Activated gamma-delta T cell treated with anti-CD3 and anti-CD28 coated beads, Interleukin-2, amount 50 U/mL, for 16 hours (primary cell): Measurements from ENCODE around the gene PHEX.
"Not testable (repeated sequence)": the region's sequence is repeated elsewhere in the genome, so short reads cannot be mapped to it uniquely, and the experiment has no call there.

Experiments
- DNase-seq: peaks from one replicate; pipeline ENCODE4 v3.0.0-alpha.2; 2020; ENCODE audit warnings: low read depth

Gene PHEX

GRCh38 chrX:22246620-22247019 lies 214.5 kb downstream of the PHEX start:
- no peak for DNase-seq

GRCh38 chrX:22247169-22247568 lies 215.0 kb downstream of the PHEX start:
- no peak for DNase-seq

- no peak for DNase-seq
These were observed 216.3 kb downstream of the PHEX start for GRCh38 chrX:22248401-22248800.

DNA sequence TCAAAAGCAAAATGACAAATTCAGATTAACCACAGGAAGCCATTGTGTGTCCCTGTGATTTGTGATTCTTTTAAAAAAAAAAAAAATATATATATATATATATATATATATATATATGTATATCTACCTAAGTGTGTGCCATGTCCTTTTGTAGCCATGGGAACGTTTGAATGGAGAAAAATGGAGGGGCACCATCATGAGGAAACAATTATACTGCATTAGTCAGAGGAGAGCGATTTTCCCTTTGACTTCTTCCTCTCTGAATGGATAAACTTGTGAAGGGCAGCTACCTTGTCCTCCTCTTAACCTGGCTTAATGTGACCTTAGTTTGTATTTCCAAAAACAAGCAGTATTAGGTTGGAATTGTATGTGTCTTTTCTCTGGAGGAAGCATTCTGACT lies 217.2 kb downstream of the PHEX start:
- DNase-seq, result no peak

- no peak for DNase-seq
These were observed 236.6 kb downstream of the PHEX start for GRCh38 chrX:22268706-22269105.

DNA sequence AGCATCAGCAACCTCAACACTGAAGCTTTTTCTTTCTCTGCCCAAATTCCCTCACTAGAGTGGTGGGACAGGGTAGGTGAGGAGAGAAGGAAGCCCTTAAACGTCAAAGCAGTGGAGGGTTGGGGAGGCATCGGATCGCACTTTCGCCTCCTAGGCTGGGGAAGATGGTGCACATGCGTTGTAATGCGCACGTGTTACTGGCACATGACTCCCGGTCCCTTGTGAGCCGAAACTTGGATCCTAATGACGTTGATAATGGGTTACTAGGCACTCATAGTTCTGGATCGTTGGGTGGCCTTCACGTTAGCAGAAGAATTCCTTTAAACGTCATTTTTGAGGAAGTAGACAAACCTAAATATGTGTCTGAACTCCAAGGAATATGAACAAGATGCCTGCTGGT lies 240.5 kb downstream of the PHEX start, which contains the start of gene CBLL2:
Gene CBLL2 (plus strand): TSS at position 301 of the 400 bp plus-strand sequence. CDS start 79 bp downstream, at position 380.
- no peak for DNase-seq

- no peak for DNase-seq
These were observed 241.7 kb downstream of the PHEX start for GRCh38 chrX:22273714-22274317.

GRCh38 chrX:22276781-22277180 lies 244.7 kb downstream of the PHEX start:
- DNase-seq, result no peak

DNA sequence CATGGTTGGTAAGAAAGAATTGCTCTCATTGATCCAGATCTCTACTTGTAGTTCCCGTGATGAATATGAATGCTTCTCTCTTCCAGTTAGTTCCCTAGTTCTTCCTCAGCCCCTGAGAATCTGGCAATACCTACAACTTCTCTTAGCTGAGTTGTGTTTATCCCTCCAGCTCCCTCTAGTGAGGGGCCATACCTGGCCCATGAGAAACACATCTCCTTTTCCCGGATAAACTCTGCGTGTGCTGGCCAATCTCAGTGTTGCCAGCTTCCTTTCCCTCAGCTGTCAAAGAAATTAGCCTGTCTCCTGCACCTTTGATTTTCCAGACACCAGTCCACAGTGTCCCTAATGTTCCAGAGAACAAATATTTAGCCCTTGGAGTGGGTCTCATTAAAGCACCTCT lies 246.2 kb downstream of the PHEX start:
- DNase-seq, result no peak

GRCh38 chrX:22289209-22289608 lies 257.1 kb downstream of the PHEX start:
- DNase-seq, result not testable (repeated sequence)

GRCh38 chrX:22296871-22297270 lies 264.7 kb downstream of the PHEX start:
- DNase-seq, result no peak

DNA sequence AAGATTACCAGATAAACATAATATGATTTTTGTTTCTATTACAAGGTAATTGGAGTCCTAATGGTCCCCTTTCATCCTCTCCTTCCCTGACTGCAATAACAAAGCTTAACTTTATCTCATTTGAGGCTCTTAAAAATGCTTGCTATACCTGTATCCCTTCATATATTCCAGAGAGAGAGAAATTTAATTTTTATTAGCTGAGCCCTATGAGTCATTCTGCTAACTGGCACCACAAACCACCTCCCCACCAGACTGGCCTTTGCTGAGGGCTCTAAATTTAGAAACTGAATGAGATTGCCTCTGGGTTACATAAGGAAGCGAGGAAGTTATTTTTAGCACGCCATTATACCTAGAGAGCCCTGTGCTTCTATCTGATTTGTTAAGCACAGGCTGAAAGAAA lies 268.0 kb downstream of the PHEX start:
- no peak for DNase-seq
